Measurements from ENCODE around the gene TAF7L.

DNA sequence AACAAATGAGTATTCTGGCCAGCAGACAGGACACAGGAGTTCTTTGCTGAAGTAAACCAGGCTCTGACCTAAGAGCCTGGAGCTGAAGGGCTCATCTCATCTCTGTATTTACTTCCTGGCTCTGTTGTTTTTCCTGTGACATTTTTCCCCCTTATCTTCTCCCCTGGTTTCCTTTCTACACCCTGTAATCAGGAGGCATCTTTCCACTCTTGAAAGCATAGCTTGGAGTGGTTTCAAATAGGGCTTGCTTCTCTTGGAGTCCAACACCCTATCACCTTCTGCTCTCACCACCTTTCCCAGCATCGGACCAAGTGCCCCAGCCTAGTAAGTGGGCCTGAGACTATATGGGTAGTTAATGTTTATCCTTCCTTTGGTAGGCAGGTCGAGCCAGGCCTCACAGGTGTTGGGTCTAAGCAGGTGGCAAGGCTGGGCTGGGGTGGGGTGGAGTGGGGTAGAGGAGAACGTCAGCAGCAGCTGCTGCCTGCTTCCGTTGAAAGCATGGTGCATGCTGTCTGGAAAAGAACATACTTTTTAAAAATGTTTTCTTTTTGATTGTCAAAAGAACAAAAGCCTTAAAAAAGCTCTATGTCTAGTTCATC lies 70.4 kb downstream of the TAF7L start:
- no peak for TF ChIP-seq EZH2 (IDR thresholded peaks at IDR 0.05; ENCODE audit: borderline replicate concordance, low read depth, low read length, severe bottlenecking)
- TF ChIP-seq, protein P1, sequence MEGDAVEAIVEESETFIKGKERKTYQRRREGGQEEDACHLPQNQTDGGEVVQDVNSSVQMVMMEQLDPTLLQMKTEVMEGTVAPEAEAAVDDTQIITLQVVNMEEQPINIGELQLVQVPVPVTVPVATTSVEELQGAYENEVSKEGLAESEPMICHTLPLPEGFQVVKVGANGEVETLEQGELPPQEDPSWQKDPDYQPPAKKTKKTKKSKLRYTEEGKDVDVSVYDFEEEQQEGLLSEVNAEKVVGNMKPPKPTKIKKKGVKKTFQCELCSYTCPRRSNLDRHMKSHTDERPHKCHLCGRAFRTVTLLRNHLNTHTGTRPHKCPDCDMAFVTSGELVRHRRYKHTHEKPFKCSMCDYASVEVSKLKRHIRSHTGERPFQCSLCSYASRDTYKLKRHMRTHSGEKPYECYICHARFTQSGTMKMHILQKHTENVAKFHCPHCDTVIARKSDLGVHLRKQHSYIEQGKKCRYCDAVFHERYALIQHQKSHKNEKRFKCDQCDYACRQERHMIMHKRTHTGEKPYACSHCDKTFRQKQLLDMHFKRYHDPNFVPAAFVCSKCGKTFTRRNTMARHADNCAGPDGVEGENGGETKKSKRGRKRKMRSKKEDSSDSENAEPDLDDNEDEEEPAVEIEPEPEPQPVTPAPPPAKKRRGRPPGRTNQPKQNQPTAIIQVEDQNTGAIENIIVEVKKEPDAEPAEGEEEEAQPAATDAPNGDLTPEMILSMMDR (IDR thresholded peaks at IDR 0.05; ENCODE audit: borderline replicate concordance, extremely low read depth, low read length, poor library complexity, severe bottlenecking): no peak
